Upper lobe of left lung (tissue), 4 donors: ENCODE results near the gene CHRNA3.

ENCODE experiments used
- CTCF ChIP-seq, 6 experiments: fragments of 450-650 bp in 4 of 6; fragments of 200-600 bp in 2 of 6; sonication (generic) in 2 of 6; IDR thresholded peaks; one replicate each; pipeline ENCODE4 v1.5.1; 2016 to 2019; ENCODE audit warnings: antibody characterized with exemption in 6 of 6
- POLR2A ChIP-seq, 4 donors: fragments of 450-650 bp; IDR thresholded peaks; one replicate each; pipeline ENCODE4 v1.5.1; 2016 to 2017; ENCODE audit warnings: antibody characterized with exemption in 4 of 4, mild to moderate bottlenecking in 2 of 4

GRCh38 chr15:78663703-78664102 lies 42.9 kb upstream of the CHRNA3 start:
- TF ChIP-seq CTCF (IDR thresholded peaks at IDR 0.05) (no peak), POLR2A (IDR thresholded peaks at IDR 0.05) (no peak)
